Measurements from ENCODE around the gene COX8C.

Gene COX8C, protein sequence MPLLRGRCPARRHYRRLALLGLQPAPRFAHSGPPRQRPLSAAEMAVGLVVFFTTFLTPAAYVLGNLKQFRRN

DNA sequence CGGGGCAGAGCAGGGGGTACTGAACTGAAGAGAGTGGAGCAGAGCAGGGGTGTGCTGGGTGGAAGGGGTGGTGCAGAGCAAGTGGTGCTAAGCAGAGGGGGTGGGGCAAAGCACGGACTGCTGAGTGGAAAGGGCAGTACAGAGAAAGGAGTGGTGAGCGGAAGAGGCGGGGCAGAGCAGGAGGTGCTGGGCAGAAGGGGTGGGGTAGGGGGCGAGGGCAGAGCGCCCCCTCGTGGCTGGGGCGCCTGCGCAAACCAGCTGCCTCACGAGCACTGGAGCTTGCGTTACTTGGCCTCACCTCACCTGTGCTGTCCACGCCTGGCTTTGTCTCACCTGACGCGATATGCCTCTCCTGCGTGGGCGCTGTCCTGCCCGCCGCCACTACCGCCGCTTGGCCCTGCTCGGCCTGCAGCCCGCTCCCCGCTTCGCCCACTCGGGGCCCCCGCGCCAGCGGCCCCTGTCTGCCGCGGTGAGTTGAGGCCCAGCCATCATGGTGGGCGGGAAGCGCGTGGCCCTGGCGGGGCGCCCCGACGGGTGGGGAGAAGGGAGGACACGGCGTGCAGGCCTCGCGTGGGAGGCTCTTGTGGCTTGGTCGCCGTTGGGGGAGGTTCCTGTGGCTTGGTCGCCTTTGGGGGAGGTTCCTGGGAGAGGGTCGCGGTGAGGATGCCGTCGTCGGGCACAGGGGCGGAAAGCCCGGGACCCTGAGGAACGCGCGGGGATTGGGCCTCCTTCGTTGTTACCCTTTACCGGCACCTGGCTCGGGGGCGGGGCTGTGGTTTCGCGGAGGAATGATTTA is at the start of gene COX8C:
COX8C (plus strand) TSS at position 257 of the 796 bp plus-strand sequence; CDS start at position 344, 87 bp downstream.
- DNase-seq, result no peak

- no peak for DNase-seq
Observed at GRCh38 chr14:93299416-93299815, 47.6 kb upstream of the COX8C start.

DNA sequence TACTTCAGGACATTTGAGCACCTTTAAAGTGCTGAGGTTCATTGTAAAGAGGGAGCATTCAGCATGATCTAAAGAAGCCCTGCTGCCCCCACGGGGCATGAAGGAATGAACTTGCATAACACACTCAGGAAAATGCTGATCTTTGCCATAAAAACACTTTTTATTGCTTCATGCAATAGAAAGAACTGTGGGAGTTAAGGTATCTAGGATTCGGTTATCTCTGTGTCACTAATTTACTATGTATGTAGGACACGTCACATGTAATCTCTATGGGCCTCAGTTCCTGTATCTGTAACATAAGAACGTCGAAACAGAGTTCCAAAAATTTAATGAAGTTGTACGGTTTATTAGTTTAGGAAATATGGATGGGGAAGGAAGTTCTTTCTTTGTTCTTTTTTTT is 47.1 kb upstream of the COX8C start:
- DNase-seq, result no peak

DNA sequence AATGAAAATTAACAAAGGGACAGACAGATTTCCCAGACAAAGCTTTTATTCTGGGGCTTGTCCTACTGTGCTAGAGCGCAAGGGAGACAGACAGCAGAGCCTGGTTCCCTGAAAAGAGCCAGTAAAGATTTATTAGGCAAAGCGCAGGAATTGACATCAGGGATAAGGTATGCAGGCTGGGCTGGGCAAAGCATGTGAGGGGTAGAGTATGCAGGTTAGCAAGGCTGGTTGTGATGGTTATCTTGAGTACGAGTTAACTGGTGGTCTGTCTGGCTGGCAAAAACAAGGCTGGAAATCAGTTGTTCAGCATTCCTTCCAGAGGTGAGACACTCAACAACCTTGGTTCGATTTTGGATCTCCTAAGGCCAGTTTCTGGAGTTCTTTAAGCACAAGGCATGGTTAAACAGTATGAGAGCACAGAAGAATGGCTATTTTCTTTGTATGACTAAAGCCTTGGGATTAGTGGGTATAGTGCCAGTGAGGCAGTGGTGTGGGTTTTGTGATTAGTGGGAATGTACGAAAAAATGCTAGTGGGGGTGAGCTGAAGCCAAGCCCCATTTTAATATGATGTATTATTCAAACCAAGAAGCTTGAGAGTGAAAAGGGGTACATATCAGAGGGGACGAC is 45.0 kb upstream of the COX8C start:
- DNase-seq, result no peak

DNA sequence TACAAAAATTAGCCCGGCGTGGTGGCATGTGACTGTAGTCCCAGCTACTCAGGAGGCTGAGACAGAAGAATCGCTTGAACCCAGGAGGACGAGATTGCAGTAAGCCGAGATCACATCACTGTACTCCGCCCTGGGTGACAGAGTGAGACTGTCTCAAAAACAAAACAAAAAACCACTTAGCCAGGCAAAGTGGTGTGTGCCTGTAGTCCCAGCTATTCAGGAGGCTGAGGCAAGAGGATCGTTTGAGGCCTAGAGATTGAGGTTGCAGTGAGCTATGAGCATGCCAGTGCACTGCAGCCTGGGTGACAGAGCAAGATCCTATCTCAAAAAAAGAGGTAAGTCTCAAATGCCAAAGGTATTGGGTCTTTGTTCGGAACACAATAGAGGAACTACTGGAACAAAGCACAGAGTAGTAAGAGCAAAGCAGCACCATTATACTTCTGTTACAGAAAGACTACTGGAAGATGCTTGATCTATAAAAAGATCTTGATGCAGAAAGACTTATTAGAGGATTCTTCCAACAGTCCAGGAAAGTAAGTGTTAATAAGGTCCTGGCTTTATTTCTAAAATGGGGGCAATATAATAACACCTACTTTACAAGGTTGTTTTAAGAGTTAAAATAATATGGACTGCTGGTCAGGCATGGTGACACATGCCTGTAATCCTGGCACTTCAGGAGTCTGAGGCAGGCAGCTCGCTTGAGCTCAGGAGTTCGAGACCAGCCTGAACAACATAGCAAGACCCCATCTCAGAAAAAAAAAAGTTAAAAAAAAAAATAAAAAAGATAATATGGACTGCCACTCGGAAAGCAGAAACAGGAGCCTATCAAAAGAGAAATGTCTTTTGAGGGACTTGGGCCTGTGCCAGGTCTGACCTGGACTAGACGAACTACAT is 44.0 kb upstream of the COX8C start:
- DNase-seq, result no peak

GRCh38 chr14:93303659-93304058 is 43.3 kb upstream of the COX8C start:
- DNase-seq, result no peak

DNA sequence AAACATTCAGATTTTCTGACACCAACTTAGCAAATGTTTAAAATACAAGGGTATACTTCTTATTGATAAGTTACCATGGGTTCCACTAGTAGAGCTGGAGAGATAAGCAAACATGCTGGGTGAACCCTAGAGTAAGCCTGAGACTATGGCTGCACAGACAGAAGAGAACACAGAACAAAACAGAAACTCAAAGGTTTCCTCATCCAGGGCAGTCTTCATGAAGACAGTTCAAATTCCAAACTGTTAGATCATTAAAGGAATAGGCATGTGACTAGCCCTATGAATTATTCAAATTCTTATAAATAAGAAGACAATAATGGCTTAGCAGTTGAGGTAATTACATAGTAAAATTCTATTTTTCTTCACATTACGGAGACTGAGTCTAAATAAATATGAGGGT is 42.2 kb upstream of the COX8C start:
- DNase-seq, result no peak

DNA sequence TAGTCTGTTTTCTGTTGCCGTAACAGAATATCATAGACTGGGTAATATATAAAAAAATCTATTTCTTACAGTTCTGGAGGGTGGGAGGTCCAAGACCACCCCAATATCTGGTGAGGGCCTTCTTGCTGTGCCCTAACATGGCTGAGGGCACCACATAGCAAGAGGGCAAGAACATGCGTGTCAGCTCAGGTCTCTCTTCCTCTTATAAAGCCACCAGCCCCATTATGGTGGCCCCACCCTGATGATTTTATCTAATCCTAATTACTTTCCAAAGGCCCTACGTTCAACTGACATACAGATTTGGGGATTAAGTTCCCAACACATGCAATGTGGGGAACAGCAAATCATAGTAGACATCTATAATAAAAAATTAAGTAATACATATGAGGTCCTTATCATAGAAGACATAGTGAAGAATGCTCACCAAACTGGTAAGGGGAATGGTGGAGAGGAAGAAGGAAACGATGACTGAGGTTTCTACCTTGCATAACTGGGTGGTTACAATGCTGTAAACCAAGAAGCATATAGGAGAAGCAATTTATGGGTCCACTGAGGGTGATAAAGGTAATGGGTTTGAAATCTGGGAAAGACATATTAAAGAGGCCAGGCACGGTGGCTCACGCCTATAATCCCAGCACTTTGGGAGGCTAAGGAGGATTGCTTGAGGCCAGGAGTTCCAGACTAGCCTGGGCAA is 41.1 kb upstream of the COX8C start:
- DNase-seq, result no peak

- DNase-seq, result no peak
Observed at GRCh38 chr14:93306812-93307211, 40.2 kb upstream of the COX8C start.

DNA sequence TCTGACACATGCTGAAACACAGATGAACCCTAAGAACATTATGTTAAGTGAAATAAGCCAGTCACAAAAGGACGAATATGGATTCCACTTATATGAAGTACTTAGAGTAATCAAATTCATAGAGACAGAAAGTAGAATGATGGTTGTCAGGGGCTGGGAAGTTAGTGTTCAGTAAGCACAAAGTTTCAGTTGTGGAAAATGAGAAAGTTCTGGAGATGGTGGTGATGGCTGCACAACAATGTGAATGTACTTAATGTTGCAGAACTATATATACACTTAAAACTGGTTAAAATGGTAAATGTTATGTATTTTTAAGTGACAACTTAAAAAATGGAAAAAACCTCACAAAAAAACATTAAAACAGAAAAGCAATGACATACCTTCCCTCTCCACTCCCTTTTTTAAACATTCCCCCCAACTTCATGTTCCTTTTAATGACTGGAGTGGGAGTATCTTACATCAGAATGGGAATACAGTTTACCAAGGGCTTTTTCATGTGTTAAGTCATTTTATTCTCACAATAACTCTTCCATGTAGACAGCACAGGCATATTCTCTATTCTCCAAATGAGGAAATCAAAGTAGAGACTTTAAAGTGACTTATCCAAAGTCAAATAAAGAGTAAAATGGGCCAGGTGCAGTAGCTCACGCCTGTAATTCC is 38.2 kb upstream of the COX8C start:
- no peak for DNase-seq

GRCh38 chr14:93309427-93309966 is 37.5 kb upstream of the COX8C start:
- DNase-seq, result no peak

DNA sequence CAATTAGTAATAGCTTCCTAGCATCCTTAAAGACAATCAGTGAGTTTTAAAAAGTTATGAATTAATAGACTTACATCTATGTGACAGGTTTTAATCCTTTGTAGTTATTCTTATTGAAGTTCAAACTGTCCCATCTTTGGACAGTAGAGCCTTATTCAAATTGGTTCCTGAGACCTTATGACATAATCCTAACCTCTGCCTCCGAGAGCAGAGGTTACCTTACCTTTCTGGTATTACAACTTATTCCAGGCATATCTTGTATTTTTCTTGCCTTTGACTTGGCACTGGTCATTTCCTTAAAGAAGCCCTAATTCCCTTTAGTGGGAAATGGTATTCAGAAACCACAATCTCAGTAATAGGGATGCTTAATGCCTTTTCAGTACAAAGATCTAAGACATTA is 35.9 kb upstream of the COX8C start:
- DNase-seq, result no peak

DNA sequence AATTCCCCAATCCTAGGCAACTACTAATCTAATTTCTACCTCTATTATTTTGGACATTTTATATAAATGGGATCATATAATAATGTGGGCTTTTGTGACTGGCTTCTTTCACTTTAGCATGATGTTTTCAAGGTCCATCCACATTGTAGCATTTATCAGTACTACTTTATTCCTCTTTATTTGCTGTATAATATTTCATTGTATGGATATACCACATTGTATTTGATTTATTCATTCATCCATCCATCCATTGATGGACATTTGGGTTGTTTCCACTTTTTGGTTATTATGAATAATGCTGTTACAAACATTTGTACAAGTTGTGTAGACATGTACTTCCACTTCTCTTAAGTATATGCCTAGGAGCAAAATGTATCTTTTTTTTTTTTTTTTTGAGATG is 31.4 kb upstream of the COX8C start:
- no peak for DNase-seq

GRCh38 chr14:93316716-93317115 is 30.3 kb upstream of the COX8C start:
- no peak for DNase-seq

GRCh38 chr14:93317210-93317874 is 29.6 kb upstream of the COX8C start:
- DNase-seq, result no peak

- no peak for DNase-seq
Observed at GRCh38 chr14:93317875-93318807, 28.8 kb upstream of the COX8C start.

- no peak for DNase-seq
Observed at GRCh38 chr14:93318927-93319326, 28.1 kb upstream of the COX8C start.

GRCh38 chr14:93319494-93319893 is 27.5 kb upstream of the COX8C start:
- DNase-seq, result no peak

GRCh38 chr14:93319958-93320357 is 27.0 kb upstream of the COX8C start:
- DNase-seq, result no peak

- DNase-seq, result no peak
Observed at GRCh38 chr14:93320489-93320888, 26.5 kb upstream of the COX8C start.

Measured in activated CD4-positive, alpha-beta T cell treated with anti-CD3 and anti-CD28 coated beads, Interleukin-2, Interleukin-6, amounts not matched to agents 100 ng/mL and 50 ng/mL, durations not matched to agents 16 hours and 8 hours (primary cell).